GM19193 (cell line): ENCODE data around the gene PSAP.

Experiments
- POLR2A ChIP-seq: IDR thresholded peaks from 4 replicates; pipeline ENCODE4 v1.6.1; 2011; ENCODE audit not compliant: insufficient read depth, insufficient read length; ENCODE audit errors: extremely low read depth

Gene PSAP

DNA sequence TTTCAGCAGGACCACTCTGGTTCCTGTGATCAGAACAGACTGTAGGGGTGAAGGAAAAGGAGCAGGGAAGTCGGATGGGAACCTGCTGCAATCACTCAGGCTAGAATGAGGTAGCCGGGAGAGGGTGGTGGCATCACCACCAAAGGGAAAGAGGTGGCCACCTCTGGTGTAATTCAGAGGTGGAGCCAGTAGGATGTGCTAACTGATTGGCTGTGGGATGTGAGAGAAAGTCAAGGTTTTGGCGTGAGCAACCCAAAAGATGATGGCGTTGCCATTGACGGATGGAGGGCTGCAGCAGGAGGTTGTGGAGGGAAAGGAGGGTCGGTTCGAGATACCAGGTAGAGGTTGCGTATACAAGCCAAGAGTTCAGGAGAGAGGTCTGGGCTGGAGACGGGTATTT is 70.3 kb downstream of the PSAP start:
- no peak for TF ChIP-seq POLR2A

DNA sequence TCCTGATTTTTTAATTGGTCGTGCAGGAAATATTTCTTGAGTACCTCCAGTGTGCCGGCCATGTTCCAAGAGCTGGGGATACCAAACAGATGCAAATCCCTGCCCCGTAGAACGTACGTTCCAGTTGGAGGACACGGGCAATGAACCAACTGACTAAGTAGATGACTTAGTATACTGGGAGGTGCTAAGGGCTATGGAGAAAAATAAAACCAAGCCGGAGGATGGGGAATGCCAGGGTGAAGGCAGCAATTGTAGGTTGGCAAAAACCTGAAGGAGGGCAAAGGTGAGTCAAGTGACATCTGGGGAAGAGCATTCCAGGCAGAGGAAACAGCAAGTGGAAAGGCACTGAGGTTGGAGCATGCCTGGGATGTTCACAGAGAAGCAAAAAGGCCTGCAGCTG is 70.9 kb downstream of the PSAP start:
- TF ChIP-seq POLR2A: no peak

DNA sequence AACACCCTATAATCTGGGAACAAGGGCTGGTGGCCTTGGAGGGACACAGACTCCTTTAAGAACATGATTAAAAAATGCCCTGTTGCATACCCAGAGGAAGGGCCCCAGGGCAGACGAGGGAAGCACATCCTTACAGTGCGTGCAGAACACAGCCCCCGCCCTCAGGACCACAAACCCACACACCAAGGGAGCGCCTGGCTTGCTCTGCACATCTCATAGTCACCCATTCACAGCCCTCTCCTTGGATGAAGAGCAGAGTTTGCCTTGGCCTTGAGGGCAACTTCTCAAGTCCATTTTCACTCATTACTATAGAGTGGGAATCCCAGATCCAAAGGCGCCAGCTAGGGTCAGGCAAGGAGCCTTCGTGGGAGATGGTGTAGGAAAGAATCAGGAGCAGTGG is 71.4 kb downstream of the PSAP start:
- TF ChIP-seq POLR2A: no peak

DNA sequence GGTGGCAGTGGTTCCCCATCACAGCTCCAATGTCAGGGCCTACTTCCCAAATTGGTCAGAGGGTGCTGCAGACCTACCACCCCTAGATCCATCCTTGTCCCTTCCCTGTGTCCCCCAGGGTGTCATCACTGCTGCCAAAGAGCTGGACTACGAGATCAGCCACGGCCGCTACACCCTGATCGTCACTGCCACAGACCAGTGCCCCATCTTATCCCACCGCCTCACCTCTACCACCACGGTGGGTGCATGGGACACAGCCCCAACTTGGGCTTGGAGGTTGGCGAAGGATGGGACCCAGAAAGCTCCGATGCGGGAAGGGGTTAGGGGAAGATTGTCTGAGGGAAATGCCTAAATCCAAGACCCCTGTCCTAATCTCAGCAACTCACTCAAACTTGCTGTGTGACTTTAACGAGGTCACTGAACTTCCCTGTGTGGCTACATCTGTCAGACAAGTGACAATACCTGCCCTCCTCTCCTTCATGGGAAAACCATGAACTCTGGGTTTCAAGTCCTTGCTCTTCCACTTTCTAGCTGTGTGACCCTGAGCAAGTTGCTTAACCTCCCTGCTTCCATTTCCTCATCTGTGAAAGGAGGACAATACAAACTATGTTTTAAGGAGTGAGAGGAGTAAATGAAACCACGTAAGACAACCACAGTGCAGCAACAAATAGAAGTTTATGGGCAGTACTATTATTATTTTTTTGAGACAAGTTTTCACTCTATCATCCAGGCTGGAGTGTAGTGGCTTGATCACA is 72.8 kb downstream of the PSAP start:
- no peak for TF ChIP-seq POLR2A

DNA sequence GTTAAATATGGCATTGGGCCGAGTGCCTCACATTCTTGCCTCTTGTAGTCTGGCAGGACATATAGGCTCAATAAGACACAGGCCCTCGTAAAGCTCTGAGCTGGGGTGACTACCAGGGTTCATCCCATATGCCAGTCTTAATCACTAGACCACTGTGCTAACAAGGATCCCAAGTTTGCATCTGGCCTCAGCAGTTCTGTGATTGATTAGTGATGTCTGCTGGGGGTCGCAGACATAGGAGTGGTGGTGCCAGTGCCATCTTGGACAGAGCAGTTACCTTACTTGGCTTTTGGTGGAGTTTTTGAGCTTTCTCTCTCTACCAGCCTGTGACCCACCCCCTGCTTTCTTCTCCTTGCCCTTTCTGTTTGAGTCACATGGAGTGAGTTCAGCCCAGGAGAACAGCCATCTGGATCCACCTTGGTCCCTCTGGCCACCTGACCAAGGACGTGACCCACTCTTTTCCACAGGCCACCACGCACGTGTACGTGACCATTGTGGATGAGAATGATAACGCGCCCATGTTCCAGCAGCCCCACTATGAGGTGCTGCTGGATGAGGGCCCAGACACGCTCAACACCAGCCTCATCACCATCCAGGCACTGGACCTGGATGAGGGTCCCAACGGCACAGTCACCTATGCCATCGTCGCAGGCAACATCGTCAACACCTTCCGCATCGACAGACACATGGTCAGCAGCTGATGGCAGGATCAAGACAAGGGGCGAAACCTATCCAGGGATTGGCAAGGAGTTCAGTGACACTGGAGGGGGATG is 73.7 kb downstream of the PSAP start:
- TF ChIP-seq POLR2A: no peak

DNA sequence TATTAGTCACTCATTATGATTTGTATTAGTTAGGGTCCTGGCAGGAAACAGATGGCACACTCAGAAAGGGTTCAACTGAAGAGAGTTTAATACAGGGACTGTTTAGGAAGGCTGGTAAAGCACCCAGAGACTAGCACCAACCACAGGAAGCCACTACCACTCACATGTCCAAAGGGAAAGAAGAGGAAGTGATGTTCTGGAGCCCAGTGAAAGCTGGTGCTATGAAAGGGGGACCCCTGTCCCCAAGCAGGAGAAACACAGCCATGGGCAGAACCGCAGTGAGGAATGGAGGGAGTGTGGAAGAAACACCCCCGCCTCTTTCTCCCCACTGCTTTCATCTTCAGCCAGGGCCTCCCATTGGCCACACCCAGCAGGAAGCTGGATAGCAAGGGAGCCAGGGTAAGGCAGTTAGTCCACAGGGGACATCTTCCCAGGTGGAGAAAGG is 74.5 kb downstream of the PSAP start:
- no peak for TF ChIP-seq POLR2A

DNA sequence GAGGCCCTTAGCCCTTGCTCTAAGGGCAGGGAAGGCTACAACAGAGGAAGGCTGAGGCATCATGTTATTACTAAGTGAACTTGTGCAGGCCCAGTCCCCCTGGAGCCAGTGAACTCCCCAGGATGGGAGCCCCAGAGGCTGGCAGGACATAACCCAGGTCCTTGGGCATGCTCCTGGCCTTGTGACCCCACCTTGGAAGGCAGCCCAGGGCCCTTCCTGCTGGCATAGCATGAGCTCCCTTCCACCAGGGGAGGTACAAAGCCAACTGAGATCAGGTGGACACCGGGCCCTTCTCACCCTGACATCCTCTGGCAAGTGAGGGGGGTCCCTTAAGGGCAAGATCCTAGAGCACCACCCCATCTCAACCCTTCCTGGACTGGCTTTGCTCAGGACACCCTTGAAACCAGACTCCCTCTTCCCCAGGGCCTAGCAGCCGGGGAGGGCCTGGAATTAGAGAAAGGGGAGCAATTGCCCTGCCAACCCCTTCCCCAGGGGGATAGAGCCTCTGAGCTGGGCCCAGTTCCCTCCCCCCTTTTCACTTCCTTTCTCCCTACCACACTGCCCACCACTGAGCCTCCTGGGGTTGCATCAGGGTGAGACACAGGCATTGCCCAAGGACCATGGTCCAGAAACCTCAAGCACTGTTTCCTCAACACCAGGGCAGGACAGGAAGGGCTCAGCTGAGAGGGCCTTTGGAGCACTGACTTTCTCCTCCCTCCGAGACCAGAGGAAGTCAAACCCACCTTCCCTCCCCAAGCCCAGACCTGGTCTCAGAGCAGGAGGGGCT is 75.9 kb downstream of the PSAP start:
- TF ChIP-seq POLR2A: no peak

DNA sequence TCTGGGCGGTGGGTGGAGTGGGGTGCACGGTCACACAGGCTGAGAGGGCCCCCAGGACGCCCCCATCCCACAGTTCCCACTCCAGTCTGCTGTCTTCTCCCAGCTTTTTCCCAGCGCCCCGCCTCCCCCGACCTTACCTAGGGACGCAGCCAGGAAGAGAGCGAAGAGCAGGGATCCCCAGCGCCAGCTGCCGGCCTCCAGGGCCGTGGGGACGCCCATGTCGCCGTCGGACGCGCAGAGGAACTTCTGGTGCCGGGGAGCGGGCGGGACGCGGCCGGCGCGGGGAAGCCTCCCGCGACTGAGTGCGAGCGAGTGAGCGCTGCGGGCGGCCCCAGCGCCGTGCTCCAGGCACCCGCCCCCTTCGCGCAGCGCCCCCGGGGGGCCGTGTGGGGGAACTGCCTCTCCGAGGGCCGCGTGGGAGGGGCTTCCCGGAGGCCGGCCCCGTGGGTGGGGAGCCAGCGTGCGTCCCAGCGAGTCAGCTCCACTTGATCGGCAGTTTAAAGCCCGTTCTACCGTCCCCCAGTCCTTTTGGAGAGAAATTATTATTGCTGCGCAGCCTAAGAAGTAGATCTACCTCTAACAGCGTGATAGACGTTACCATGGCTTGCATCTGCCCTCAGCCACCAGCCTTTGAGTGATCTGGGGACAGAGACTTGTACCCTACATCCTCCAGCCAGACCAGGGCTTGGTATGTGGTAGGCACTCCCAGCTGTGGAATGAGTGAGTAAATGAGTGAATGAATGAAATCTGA is 77.7 kb downstream of the PSAP start, which contains the start of gene VSIR:
TSS of gene VSIR (minus strand) at position 300 of the 751 bp plus-strand sequence. CDS start at position 219, 81 bp downstream.
- TF ChIP-seq POLR2A: peak; percentile 79

DNA sequence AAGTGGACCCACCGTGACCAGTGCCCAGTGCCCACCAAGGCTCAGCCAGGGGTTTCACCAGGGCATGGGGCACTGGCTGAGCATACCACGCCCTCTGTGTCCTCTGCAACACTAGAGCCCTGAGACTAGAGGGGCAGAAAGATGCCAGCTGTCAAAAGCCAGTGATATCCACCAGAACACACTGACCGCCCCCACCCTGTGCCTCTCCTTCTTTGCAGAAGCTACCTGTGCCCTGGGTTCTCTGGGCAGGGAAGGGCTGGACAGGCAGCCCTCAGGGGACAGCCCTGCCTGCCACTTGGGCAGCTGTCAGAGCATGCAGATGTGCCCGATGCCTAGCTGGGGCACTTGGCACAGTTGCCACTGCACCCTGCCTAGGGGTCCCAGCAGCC is 78.2 kb downstream of the PSAP start:
- no peak for TF ChIP-seq POLR2A

DNA sequence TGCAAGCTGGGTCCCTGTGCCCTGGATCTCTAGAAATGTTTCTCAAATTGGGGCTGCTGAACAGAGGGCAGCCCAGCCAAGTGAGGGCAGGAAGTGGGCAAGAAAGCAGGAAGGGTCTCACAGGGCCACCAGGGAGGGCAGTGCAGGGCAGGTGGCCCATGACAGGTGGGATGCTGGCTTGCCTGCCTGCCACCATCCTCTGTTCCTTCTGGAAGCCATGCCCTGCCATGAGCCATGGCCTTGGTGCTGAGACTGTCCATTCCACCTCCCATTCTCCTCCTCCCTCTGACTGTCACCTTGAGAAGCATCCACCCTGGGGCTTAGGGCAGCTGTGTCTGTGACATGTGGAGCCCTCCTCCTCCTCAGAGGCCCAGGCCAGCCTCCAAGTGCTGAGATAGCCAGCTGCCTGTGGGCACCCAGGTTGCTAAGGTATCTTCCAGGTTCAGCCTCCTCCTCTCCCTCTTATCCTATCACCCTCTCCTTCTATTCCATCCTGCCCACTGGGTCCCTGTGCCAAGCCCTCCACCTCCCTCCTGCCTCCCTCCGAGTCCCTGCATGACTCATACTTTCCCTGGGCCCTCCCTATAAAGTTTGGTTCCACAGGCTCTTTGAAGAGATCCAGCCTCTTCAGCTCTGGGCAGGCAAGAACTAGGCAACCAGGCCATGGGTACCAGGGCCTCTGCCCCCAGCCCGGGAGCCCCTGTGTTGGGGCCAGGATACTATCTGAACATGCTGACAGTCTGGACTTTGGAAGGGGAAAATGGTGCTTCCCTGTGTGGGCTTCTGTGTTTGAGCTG is 79.0 kb downstream of the PSAP start:
- TF ChIP-seq POLR2A: no peak

DNA sequence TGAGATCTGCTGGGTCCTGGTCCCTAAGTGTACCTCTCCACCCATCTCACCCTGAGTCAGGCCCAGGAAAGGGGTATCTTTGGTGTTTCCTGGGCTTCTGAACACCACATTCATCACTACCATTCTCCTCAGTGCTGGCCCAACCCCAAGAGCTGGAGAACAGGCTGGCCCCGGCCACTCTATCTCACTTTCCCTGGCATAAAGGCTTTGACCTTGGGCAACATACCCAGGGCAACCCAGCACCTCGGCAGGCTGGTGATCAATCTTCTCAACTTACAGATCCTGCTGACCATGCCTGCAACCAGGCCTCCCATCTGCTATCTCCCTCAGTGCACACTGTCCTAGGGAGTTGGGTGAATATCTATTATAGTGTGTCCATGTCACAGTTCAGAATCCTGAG is 79.8 kb downstream of the PSAP start:
- TF ChIP-seq POLR2A: no peak

DNA sequence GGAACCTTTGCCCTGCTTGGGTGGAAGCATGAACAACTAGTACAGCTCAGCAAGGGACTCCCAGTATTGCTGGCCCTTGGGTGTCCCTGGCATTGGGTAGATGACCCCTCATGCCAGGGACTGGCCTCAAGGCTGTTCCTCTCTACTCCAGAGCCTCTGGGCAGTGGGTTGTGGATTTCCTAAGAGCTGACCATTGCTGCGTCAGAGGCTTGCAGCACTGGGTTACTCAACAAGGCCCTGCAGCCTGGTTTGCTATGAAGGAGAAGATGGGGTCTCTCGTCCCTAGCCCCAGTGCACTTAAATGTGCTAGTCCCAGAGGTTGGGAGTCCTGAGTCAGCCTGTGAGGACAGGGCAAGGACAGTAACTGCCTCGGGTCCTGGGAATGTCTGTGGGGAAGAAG is 80.3 kb downstream of the PSAP start:
- TF ChIP-seq POLR2A: no peak

DNA sequence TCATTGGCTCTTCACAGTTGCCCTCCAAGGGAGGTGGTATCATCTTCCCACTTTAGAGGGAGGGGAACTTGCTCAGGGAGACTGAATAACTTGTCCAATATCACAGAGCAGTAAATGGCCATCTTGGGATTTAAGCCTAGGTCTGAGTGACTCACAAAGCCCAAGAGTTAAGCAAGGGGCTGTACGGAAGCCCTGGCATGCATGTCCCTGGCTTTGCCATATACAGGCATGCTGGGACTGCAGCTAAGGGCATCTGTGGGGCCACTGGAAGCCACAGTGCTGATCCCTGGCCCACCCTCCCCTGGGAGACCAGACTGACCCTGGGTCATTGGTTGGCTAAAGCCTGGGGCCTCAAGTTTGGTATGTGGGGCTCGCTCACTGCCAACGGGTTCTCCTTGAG is 80.8 kb downstream of the PSAP start:
- no peak for TF ChIP-seq POLR2A
